Heart left ventricle (tissue), 13 donors: ENCODE results near the gene PLA2G3.

ENCODE experiments used
- POLR2A ChIP-seq, 2 donors: fragments of 450-650 bp; IDR thresholded peaks; one replicate each; pipeline ENCODE4 v1.6.1; 2017; ENCODE audit warnings: antibody characterized with exemption in 2 of 2, mild to moderate bottlenecking in 2 of 2, moderate library complexity in 2 of 2
- TF ChIP-seq, protein P1 (sequence below), 12 donors: fragments of 200-600 bp; sonication (generic) in 4 of 12; IDR thresholded peaks; one replicate each; pipeline versions ENCODE4 v1.5.0 to v1.8.0; 2018 to 2022; ENCODE audit warnings: antibody characterized with exemption in 12 of 12, mild to moderate bottlenecking in 5 of 12
- donor health status: ischemic (EF 13 %, LVEDD 7.1; RV severe dilation, severe dysfunction).
- donor health status: DM: no; HTN: yes; CAD: no.
- donor health status: DM: no; HTN: no; CAD: no.
- donor health status: ischemic (EF 25% LVEDD 6.9; RV normal size, moderate dysfunction).
- donor health status: ischemic (EF 25% LVEDD 5.7; RV mildly dilated, moderate dysfunction).
- donor health status: ischemic (EF 35%, LVEDD 5.7; RV mildly dilated, moderate dysfunction).
- donor health status: nonischemic (EF 11% LVEDD 7.7; RV severe dilation, severe dysfunction).
- donor health status: DM: yes; HTN: yes; CAD: no.
- donor health status: PGD.
- donor health status: ischemic (EF 29% LVEDD 5.4; RV normal size, mild dysfunction).
- donor health status: nonischemic (EF 23%, LVEDD 6.1; RV moderate dilation, normal function).

DNA sequence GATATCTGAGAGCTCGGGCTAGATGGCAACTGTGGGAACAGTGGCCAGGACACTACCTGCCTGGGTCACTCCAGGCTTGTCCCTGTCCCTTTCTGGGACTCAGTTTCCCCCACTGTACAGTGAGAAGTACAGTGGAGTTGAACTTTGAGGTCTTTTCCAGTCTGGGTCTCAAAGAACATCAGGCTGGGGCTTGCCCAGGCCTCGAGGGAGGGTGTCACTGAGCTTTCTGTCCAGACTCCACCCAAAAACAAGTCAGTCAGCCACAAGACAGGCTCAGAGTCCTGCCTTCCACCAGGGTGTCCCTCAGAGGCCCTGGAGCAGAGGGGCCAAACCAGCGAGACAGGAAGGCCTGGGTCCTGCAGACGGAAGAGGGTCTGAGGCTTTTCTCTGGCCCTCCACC lies 2.0 kb upstream of the PLA2G3 start:
- no peak for TF ChIP-seq POLR2A (IDR thresholded peaks at IDR 0.05)
- TF ChIP-seq, protein P1, sequence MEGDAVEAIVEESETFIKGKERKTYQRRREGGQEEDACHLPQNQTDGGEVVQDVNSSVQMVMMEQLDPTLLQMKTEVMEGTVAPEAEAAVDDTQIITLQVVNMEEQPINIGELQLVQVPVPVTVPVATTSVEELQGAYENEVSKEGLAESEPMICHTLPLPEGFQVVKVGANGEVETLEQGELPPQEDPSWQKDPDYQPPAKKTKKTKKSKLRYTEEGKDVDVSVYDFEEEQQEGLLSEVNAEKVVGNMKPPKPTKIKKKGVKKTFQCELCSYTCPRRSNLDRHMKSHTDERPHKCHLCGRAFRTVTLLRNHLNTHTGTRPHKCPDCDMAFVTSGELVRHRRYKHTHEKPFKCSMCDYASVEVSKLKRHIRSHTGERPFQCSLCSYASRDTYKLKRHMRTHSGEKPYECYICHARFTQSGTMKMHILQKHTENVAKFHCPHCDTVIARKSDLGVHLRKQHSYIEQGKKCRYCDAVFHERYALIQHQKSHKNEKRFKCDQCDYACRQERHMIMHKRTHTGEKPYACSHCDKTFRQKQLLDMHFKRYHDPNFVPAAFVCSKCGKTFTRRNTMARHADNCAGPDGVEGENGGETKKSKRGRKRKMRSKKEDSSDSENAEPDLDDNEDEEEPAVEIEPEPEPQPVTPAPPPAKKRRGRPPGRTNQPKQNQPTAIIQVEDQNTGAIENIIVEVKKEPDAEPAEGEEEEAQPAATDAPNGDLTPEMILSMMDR (IDR thresholded peaks at IDR 0.05): no peak
